Neural crest cell (in vitro differentiated cells): ENCODE measurements around the gene LDHAL6A. TPM values are rescaled to one million over a fixed set of nuclear protein-coding genes. Genes with fewer than 3 reads are reported as not detected.

Source experiments
- DNase-seq: peaks from one replicate; pipeline ENCODE4 v3.0.0; 2021; ENCODE audit warnings: low read depth, mixed read lengths, low spot score
- H3K27ac Mint-ChIP-seq: one replicate; pipeline ENCODE4 v1.8.0; 2021; ENCODE audit warnings: mild to moderate bottlenecking, mixed read lengths; ENCODE audit not compliant: unreplicated experiment
- H3K27me3 Mint-ChIP-seq: 2 replicates; pipeline ENCODE4 v1.8.0; 2021; ENCODE audit warnings: low read depth, mild to moderate bottlenecking, mixed read lengths
- H3K36me3 Mint-ChIP-seq: 2 replicates; pipeline ENCODE4 v1.8.0; 2021; ENCODE audit warnings: low read depth, mild to moderate bottlenecking, mixed read lengths
- H3K4me1 Mint-ChIP-seq: 2 replicates; pipeline ENCODE4 v1.8.0; 2021; ENCODE audit warnings: mixed read lengths
- H3K4me3 Mint-ChIP-seq: one replicate; pipeline ENCODE4 v1.8.0; 2021; ENCODE audit warnings: mild to moderate bottlenecking, mixed read lengths
- H3K9me3 Mint-ChIP-seq: 2 replicates; pipeline ENCODE4 v1.8.0; 2021; ENCODE audit warnings: mixed read lengths
- total RNA-seq: library from RNA; stranded (reverse); gene quantifications from 2 replicates; pipeline ENCODE4 v1.2.1, GENCODE V29; 2021
- TF ChIP-seq, protein P1 (sequence below): fragments of 200-600 bp; sonication (generic); conservative IDR thresholded peaks from 2 replicates; pipeline ENCODE4 v1.5.0; 2021; ENCODE audit warnings: antibody characterized with exemption, mild to moderate bottlenecking

Gene LDHAL6A
- total RNA-seq, 1 donor from 2014 or later, result not detected

DNA sequence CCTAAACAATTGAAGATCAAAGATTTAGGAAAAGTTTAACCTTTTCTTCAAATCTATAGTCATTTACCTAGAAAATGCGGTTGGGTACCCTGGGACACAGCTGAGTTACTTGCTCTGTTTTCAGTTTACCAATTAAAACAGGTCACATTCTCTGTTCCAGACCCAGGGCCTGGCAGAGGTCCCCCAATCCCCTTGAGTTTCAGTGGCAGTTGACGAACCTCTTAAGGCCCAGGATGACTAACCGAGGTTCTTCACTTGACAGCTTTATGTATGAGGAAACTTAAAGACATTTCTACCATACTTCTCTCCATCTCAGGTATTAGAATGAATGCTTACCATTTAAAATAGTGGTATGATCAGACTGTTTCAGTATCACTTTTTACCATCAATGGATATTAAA lies 16.3 kb downstream of the LDHAL6A start:
- Mint-ChIP-seq H3K4me3 (no peak overlapping the region), H3K27ac (no peak overlapping the region), H3K4me1 (no peaks in the 10 kb centered on the region), H3K36me3 (peaks cover 3% of the 10 kb centered on the region), H3K9me3 (no peaks in the 10 kb centered on the region), H3K27me3 (no peaks in the 10 kb centered on the region)
- DNase-seq, result no peak
- TF ChIP-seq, protein P1, sequence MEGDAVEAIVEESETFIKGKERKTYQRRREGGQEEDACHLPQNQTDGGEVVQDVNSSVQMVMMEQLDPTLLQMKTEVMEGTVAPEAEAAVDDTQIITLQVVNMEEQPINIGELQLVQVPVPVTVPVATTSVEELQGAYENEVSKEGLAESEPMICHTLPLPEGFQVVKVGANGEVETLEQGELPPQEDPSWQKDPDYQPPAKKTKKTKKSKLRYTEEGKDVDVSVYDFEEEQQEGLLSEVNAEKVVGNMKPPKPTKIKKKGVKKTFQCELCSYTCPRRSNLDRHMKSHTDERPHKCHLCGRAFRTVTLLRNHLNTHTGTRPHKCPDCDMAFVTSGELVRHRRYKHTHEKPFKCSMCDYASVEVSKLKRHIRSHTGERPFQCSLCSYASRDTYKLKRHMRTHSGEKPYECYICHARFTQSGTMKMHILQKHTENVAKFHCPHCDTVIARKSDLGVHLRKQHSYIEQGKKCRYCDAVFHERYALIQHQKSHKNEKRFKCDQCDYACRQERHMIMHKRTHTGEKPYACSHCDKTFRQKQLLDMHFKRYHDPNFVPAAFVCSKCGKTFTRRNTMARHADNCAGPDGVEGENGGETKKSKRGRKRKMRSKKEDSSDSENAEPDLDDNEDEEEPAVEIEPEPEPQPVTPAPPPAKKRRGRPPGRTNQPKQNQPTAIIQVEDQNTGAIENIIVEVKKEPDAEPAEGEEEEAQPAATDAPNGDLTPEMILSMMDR, result no peak

DNA sequence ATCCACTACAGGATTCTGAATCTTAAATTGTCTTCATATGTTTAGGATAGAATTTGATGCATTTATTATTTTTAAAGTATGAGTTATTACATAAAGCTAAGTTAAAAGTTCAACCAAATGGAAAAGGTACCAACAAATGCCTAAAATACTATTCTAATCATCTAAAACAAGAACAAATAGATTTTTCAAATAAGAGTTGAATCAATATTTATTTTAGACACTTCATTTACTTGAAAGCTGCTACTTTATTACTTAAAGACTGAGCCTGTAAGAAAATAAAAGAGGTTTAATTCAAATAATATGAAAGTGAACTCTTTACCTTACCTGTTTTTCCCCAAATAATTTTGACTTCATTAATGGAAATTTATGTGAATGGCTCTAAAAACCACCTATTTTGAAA lies 16.9 kb downstream of the LDHAL6A start:
- H3K4me1 Mint-ChIP-seq, result no peaks in the 10 kb centered on the region
- no peaks in the 10 kb centered on the region for H3K9me3 Mint-ChIP-seq
- no peak overlapping the region for H3K4me3 Mint-ChIP-seq
- H3K36me3 Mint-ChIP-seq, result peaks cover 5% of the 10 kb centered on the region
- TF ChIP-seq, protein P1, result no peak
- no peaks in the 10 kb centered on the region for H3K27me3 Mint-ChIP-seq
- DNase-seq, result no peak
- no peak overlapping the region for H3K27ac Mint-ChIP-seq

DNA sequence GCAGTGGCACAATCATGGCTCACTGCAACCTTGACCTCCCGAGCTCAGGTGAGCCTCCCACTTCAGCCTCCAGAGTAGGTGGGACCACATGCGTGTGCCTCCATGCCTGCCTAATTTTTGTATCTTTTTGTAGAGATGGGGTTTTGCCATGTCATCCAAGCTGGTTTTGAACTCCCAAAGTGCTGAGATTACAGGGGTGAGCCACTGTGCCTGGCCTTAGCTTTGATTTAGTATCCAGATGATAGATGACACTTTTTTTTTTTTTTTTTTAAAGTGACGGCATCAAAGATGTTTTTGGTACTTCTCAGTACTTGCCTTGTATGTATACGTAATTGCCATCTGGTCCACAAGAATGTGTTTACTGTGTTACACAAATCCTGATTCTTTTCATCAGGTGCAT lies 23.4 kb downstream of the LDHAL6A start:
- TF ChIP-seq, protein P1, result no peak
- no peaks in the 10 kb centered on the region for H3K27me3 Mint-ChIP-seq
- peaks cover 4% of the 10 kb centered on the region for H3K4me1 Mint-ChIP-seq
- no peaks in the 10 kb centered on the region for H3K9me3 Mint-ChIP-seq
- no peak overlapping the region for H3K4me3 Mint-ChIP-seq
- no peak overlapping the region for H3K27ac Mint-ChIP-seq
- DNase-seq, result no peak
- H3K36me3 Mint-ChIP-seq, result peaks cover 42% of the 10 kb centered on the region

DNA sequence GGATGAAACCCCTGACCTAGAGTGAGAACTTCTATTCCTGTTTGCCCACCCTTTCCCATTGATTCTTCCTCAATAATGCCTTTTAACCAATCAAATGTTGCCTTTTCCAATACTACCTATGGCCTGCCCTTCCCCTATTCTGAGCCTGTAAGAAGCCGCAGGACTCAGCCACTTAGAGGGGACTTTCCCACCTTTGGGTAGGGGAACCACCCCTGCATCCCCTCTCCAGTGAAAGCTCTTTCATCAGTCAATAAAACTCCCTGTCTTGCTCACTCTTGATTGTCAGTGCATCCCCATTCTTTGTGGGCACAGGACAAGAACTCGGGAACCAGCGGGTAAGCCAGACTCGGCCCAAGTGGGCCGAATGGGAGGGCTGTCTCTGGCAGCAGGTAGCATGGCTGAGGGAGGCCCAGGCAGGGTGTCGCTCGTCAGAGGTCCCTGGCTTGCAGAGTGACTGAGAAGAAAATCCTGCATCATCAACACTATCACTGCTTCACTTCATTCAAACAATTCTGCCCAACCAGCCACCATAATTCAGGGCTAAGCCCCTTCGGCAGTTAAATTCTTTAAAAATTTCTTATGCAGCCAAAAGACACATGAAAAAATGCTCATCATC lies 30.4 kb downstream of the LDHAL6A start:
- H3K36me3 Mint-ChIP-seq, result peaks cover 26% of the 10 kb centered on the region
- H3K27ac Mint-ChIP-seq, result no peak overlapping the region

DNA sequence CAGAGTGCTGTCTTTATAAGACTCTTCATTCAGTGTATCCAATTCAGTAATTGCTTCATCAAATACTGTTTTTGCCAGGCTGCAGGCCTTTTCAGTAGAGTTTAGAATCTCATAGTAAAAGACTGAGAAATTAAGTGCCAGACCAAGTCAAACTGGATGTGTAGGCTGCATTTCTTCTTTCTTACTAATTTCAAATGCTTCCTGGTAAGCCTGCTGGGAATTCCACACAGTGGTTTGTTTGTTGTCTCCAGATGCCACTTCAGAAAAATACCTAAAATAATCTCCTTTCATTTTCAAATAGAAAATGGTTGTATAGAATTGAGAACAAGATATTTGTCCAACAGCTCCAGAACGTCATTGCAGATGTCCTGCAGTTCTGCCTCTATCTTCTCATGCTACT lies 34.7 kb downstream of the LDHAL6A start:
- Mint-ChIP-seq H3K27ac (no peak overlapping the region), H3K27me3 (no peaks in the 10 kb centered on the region), H3K4me3 (no peak overlapping the region), H3K36me3 (peaks cover 13% of the 10 kb centered on the region), H3K4me1 (no peaks in the 10 kb centered on the region), H3K9me3 (no peaks in the 10 kb centered on the region)
- DNase-seq, result no peak
- TF ChIP-seq, protein P1, result no peak

More for the DNA sequence above, 30.4 kb downstream of the LDHAL6A start:
- DNase-seq, result no peak
- H3K27me3 Mint-ChIP-seq, result no peaks in the 10 kb centered on the region
- H3K4me1 Mint-ChIP-seq, result no peaks in the 10 kb centered on the region
- TF ChIP-seq, protein P1, result no peak
- H3K9me3 Mint-ChIP-seq, result no peaks in the 10 kb centered on the region
- no peak overlapping the region for H3K4me3 Mint-ChIP-seq
